Keratinocyte (primary cell): Measurements from ENCODE around the gene HDAC8. TPM values are rescaled to one million over a fixed set of nuclear protein-coding genes. Genes with fewer than 3 reads are reported as not detected.

Source experiments
- DNase-seq: peaks from one replicate; pipeline ENCODE4 v3.0.0-alpha.2; 2011; ENCODE audit warnings: low read depth, missing footprints, low spot score
- FAIRE-seq: peaks from 2 replicates; lab custom pipeline; 2011; peaks lifted over from hg19 to GRCh38; lab: Jason Lieb, UNC
- H2AFZ ChIP-seq: 2 replicates; pipeline ENCODE4 v1.6.0; 2012; ENCODE audit warnings: low read length, control low read depth, inconsistent platforms; ENCODE audit not compliant: control insufficient read depth
- H3K27ac ChIP-seq: 2 replicates; pipeline ENCODE4 v1.5.1; 2011; ENCODE audit warnings: low read length; ENCODE audit not compliant: control insufficient read depth, insufficient read depth
- H3K27me3 ChIP-seq: 3 replicates; pipeline ENCODE4 v1.6.0; 2011; ENCODE audit warnings: low read length; ENCODE audit not compliant: control insufficient read depth, insufficient read depth; ENCODE audit errors: extremely low read depth
- H3K36me3 ChIP-seq, 2 experiments: 2 replicates in 1 of 2; 3 replicates in 1 of 2; pipeline ENCODE4 v1.5.1; 2011; ENCODE audit warnings: low read length in 2 of 2, mild to moderate bottlenecking in 1 of 2; ENCODE audit not compliant: control insufficient read depth in 2 of 2, insufficient read depth in 2 of 2; ENCODE audit errors: extremely low read depth in 1 of 2
- H3K4me1 ChIP-seq: 3 replicates; pipeline ENCODE4 v1.5.1; 2011; ENCODE audit warnings: low read length; ENCODE audit not compliant: control insufficient read depth, insufficient read depth; ENCODE audit errors: extremely low read depth
- H3K4me2 ChIP-seq: 3 replicates; pipeline ENCODE4 v1.6.0; 2011; ENCODE audit warnings: low read depth, low read length; ENCODE audit not compliant: control insufficient read depth, insufficient read depth; ENCODE audit errors: extremely low read depth
- H3K4me3 ChIP-seq, 3 experiments: fragments of 200-600 bp in 1 of 3; sonication (generic) in 1 of 3; 2 replicates in 2 of 3; 3 replicates in 1 of 3; pipeline ENCODE4 v1.5.1; 2011 to 2016; ENCODE audit warnings: low read length in 3 of 3, mild to moderate bottlenecking in 3 of 3, control low read depth in 2 of 3, inconsistent platforms in 1 of 3, low read depth in 1 of 3, mixed read lengths in 1 of 3, mixed run types in 1 of 3, moderate library complexity in 1 of 3; ENCODE audit not compliant: control insufficient read depth in 2 of 3, insufficient read depth in 2 of 3; ENCODE audit errors: extremely low read depth in 1 of 3
- H3K79me2 ChIP-seq: 2 replicates; pipeline ENCODE4 v1.6.0; 2012; ENCODE audit warnings: low read length; ENCODE audit not compliant: control insufficient read depth, insufficient read depth
- H3K9ac ChIP-seq: 3 replicates; pipeline ENCODE4 v1.6.0; 2011; ENCODE audit warnings: low read length; ENCODE audit not compliant: control insufficient read depth, insufficient read depth; ENCODE audit errors: extremely low read depth
- H3K9me1 ChIP-seq: 3 replicates; pipeline ENCODE4 v1.6.0; 2011; ENCODE audit warnings: low read length; ENCODE audit not compliant: control insufficient read depth, insufficient read depth; ENCODE audit errors: extremely low read depth
- H3K9me3 ChIP-seq: 2 replicates; pipeline ENCODE4 v1.5.1; 2012; ENCODE audit warnings: low read depth, low read length; ENCODE audit not compliant: control insufficient read depth
- H4K20me1 ChIP-seq: 3 replicates; pipeline ENCODE4 v1.6.0; 2011; ENCODE audit warnings: low read length; ENCODE audit not compliant: control insufficient read depth, insufficient read depth; ENCODE audit errors: extremely low read depth
- CTCF ChIP-seq, 3 experiments: IDR thresholded peaks in 1 of 3; conservative IDR thresholded peaks in 1 of 3; optimal IDR thresholded peaks in 1 of 3; 2 replicates in 2 of 3; 3 replicates in 1 of 3; pipeline versions ENCODE3 to v1.5.1; 2011; ENCODE audit warnings: low read length in 3 of 3, mild to moderate bottlenecking in 3 of 3, moderate library complexity in 2 of 3, control low read depth in 1 of 3, inconsistent platforms in 1 of 3; ENCODE audit not compliant: insufficient read depth in 2 of 3; ENCODE audit errors: extremely low read depth in 1 of 3
- EZH2 ChIP-seq: IDR thresholded peaks from one replicate; pipeline ENCODE4 v1.6.1; 2012; ENCODE audit warnings: inconsistent platforms, mild to moderate bottlenecking, low read length, moderate library complexity
- dilution Hi-C: fragments of 300-500 bp; cut with MboI; formaldehyde crosslinking; loops from one replicate; pipeline ENCODE4 v1.7.0; 2020; ENCODE audit warnings: low sequenced_read_pairs; ENCODE audit not compliant: extremely low pct_ligation_motif_present
- polyA plus RNA-seq, 5 experiments: library from polyadenylated mRNA; depleted of rRNA in 3 of 5; stranded (reverse) in 3 of 5; stranded (forward) in 1 of 5; unstranded in 1 of 5; fragments of >200 nt; gene quantifications; 1 replicate in 1 of 5; 2 replicates in 3 of 5; 3 replicates in 1 of 5; pipeline versions ENCODE4 v1.2.1 to v1.2.3, GENCODE V29; 2011 to 2012; ENCODE audit warnings: missing spikeins in 2 of 5, low read depth in 1 of 5, low replicate concordance in 1 of 5

HDAC8 gene
- polyA plus RNA-seq, 1 donor (not counting 4 experiments of a cell fraction or from before 2014, with no cell fraction given): 27.3 TPM

DNA sequence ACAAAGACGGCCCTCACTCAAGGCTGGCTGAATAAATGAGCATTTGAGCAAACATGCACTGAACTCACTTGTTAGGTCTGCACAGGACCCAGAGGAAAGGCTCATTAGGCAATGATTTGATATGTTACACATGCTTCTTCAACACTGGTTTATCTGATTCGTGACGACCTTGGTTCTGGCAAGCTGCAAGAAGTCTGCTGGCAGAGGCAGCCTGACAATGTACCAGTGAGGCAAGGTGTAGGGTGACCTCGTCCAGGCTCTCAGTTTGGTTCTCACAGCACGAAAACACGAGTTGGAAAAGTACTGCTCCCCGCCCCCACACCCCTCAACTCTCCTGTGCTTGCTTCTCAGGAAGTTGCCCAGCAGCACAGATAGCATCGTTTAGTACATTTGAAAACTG lies 203.8 kb downstream of the HDAC8 start:
- no peak for TF ChIP-seq CTCF (optimal IDR thresholded peaks at IDR 0.05 in 1 of 3, IDR thresholded peaks at IDR 0.05 in 1 of 3, conservative IDR thresholded peaks at IDR 0.05 in 1 of 3; ENCODE audit: extremely low read depth in 1 of 3, insufficient read depth in 2 of 3, low read length in 3 of 3)
- no peak overlapping the region for H3K27ac ChIP-seq
- H2AFZ ChIP-seq: no peak overlapping the region
- H3K4me2 ChIP-seq: no peak overlapping the region
- H4K20me1 ChIP-seq: no peaks in the 10 kb centered on the region
- H3K27me3 ChIP-seq: peaks cover 9% of the 10 kb centered on the region
- no peaks in the 10 kb centered on the region for H3K4me1 ChIP-seq
- no peak for DNase-seq
- FAIRE-seq: no peak
- no peaks in the 10 kb centered on the region for H3K9me3 ChIP-seq
- no peak overlapping the region for H3K9ac ChIP-seq
- no peaks in the 10 kb centered on the region for H3K9me1 ChIP-seq
- dilution Hi-C loops: no loop called here
- no peaks in the 10 kb centered on the region for H3K79me2 ChIP-seq
- no peak overlapping the region for H3K4me3 ChIP-seq
- no peaks in the 10 kb centered on the region for H3K36me3 ChIP-seq

GRCh38 chrX:72367516-72367915 lies 205.1 kb downstream of the HDAC8 start:
- no peaks in the 10 kb centered on the region for H3K4me1 ChIP-seq
- no peaks in the 10 kb centered on the region for H3K9me1 ChIP-seq
- no peaks in the 10 kb centered on the region for H3K36me3 ChIP-seq
- no peak overlapping the region for H3K27ac ChIP-seq
- peaks cover 9% of the 10 kb centered on the region for H3K27me3 ChIP-seq
- no peaks in the 10 kb centered on the region for H4K20me1 ChIP-seq
- H3K9ac ChIP-seq: no peak overlapping the region
- no peak overlapping the region for H3K4me3 ChIP-seq
- no peak for FAIRE-seq
- no peak for DNase-seq
- no peak for TF ChIP-seq CTCF (optimal IDR thresholded peaks at IDR 0.05 in 1 of 3, IDR thresholded peaks at IDR 0.05 in 1 of 3, conservative IDR thresholded peaks at IDR 0.05 in 1 of 3; ENCODE audit: extremely low read depth in 1 of 3, insufficient read depth in 2 of 3, low read length in 3 of 3)
- TF ChIP-seq EZH2: no peak
- H3K4me2 ChIP-seq: no peak overlapping the region
- H2AFZ ChIP-seq: no peak overlapping the region
- H3K79me2 ChIP-seq: no peaks in the 10 kb centered on the region
- dilution Hi-C loops: no loop called here
- no peaks in the 10 kb centered on the region for H3K9me3 ChIP-seq
